Right hindlimb (tissue), 1 donor: ENCODE data around the gene FAM184B.

ENCODE experiments used
- DNase-seq: peaks from one replicate; pipeline ENCODE4 v3.0.0-alpha.2; 2018

The FAM184B gene

GRCh38 chr4:17781300-17782287, at the start of gene FAM184B:
FAM184B (minus strand) TSS chr4:17781621; CDS start chr4:17781299, 322 bp downstream.
- DNase-seq: peak; percentile 47

- no peak for DNase-seq
Observed at GRCh38 chr4:17823871-17824669, 42.6 kb upstream of the FAM184B start.

- no peak for DNase-seq
Observed at GRCh38 chr4:17817027-17817426, 35.6 kb upstream of the FAM184B start.

GRCh38 chr4:17816142-17816541, 34.7 kb upstream of the FAM184B start:
- DNase-seq: no peak

GRCh38 chr4:17814140-17814539, 32.7 kb upstream of the FAM184B start:
- DNase-seq: no peak

GRCh38 chr4:17812801-17813200, 31.4 kb upstream of the FAM184B start:
- DNase-seq: no peak

GRCh38 chr4:17812125-17812524, 30.7 kb upstream of the FAM184B start:
- DNase-seq: no peak

- no peak for DNase-seq
Observed at GRCh38 chr4:17811078-17811603, 29.7 kb upstream of the FAM184B start.

GRCh38 chr4:17810260-17811077, 29.0 kb upstream of the FAM184B start, which contains the start of the genes DCAF16 and NCAPG:
DCAF16 (minus strand) TSS chr4:17810757; CDS start chr4:17804141, 6,616 bp downstream.
NCAPG (plus strand) TSS chr4:17810979; CDS start chr4:17811078, 99 bp downstream.
- peak; percentile 100 for DNase-seq

GRCh38 chr4:17809667-17810066, 28.2 kb upstream of the FAM184B start:
- no peak for DNase-seq

- no peak for DNase-seq
Observed at GRCh38 chr4:17807446-17807845, 26.0 kb upstream of the FAM184B start.

- DNase-seq: no peak
Observed at GRCh38 chr4:17805580-17806155, 24.2 kb upstream of the FAM184B start.

- no peak for DNase-seq
Observed at GRCh38 chr4:17797808-17798207, 16.4 kb upstream of the FAM184B start.

- DNase-seq: no peak
Observed at GRCh38 chr4:17794730-17795129, 13.3 kb upstream of the FAM184B start.

GRCh38 chr4:17788956-17789355, 7.5 kb upstream of the FAM184B start:
- no peak for DNase-seq

- DNase-seq: no peak
Observed at GRCh38 chr4:17787315-17787714, 5.9 kb upstream of the FAM184B start.

- DNase-seq: no peak
Observed at GRCh38 chr4:17786567-17786966, 5.1 kb upstream of the FAM184B start.

- DNase-seq: no peak
Observed at GRCh38 chr4:17785858-17786257, 4.4 kb upstream of the FAM184B start.

GRCh38 chr4:17780501-17781299, 721 bp downstream of the FAM184B start:
- no peak for DNase-seq

- DNase-seq: no peak
Observed at GRCh38 chr4:17778431-17778830, 3.0 kb downstream of the FAM184B start.

- DNase-seq: no peak
Observed at GRCh38 chr4:17773135-17773698, 8.2 kb downstream of the FAM184B start.
